Thymus (tissue), 11 donors: ENCODE measurements around the gene KIRREL3. TPM values are rescaled to one million over a fixed set of nuclear protein-coding genes. Genes with fewer than 3 reads are reported as not detected.
"Not testable (repeated sequence)": the region's sequence is repeated elsewhere in the genome, so short reads cannot be mapped to it uniquely, and the experiment has no call there.

Experiments used
- DNase-seq, 9 donors: peaks; one replicate each; pipeline ENCODE4 v3.0.0-alpha.2; 2013; ENCODE audit warnings: low spot score in 9 of 9, low read depth in 6 of 9, missing footprints in 1 of 9
- H3K27ac ChIP-seq, 2 donors: one replicate each; pipeline ENCODE4 v1.5.1; 2013; ENCODE audit warnings: control low read depth in 1 of 2, low read depth in 1 of 2, low read length in 1 of 2, mild to moderate bottlenecking in 1 of 2, moderate library complexity in 1 of 2
- H3K27me3 ChIP-seq, 2 donors: one replicate each; pipeline ENCODE4 v1.5.1; 2013; ENCODE audit warnings: low read length in 1 of 2; ENCODE audit not compliant: control insufficient read depth in 2 of 2, insufficient read depth in 1 of 2
- H3K36me3 ChIP-seq, 2 donors: one replicate each; pipeline ENCODE4 v1.5.1; 2013; ENCODE audit warnings: low read length in 1 of 2, mild to moderate bottlenecking in 1 of 2, moderate library complexity in 1 of 2; ENCODE audit not compliant: control insufficient read depth in 2 of 2, insufficient read depth in 2 of 2
- H3K4me1 ChIP-seq, 2 donors: one replicate each; pipeline ENCODE4 v1.5.1; 2013; ENCODE audit warnings: low read length in 2 of 2; ENCODE audit not compliant: control insufficient read depth in 2 of 2, insufficient read depth in 2 of 2
- H3K4me3 ChIP-seq, 2 donors: one replicate each; pipeline ENCODE4 v1.5.1; 2013; ENCODE audit warnings: low read length in 2 of 2, control low read depth in 1 of 2, mild to moderate bottlenecking in 1 of 2
- H3K9me3 ChIP-seq, 2 donors: one replicate each; pipeline ENCODE4 v1.5.1; 2013; ENCODE audit warnings: low read length in 1 of 2, mild to moderate bottlenecking in 1 of 2; ENCODE audit not compliant: control insufficient read depth in 2 of 2, insufficient read depth in 1 of 2
- WGBS: extraction: QIAGEN DNeasy Blood & Tissue Kit; methylation state at CpG from one replicate; pipeline ENCODE4 v1.1.7; 2013; 5-methylcytosine and 5-hydroxymethylcytosine counted together
- polyA plus RNA-seq: library from polyadenylated mRNA; stranded (reverse); fragments of 200-250 nt; gene quantifications from one replicate; pipeline ENCODE4 v1.2.3, GENCODE V29; 2013
- total RNA-seq: library from RNA; stranded (reverse); fragments of 120-200 nt; gene quantifications from one replicate; pipeline ENCODE4 v1.2.4, GENCODE V29; 2013
- donor health status: healthy.

The KIRREL3 gene
- total and polyA plus RNA-seq, 2 donors = 0.09 to 0.14 TPM

GRCh38 chr11:126374562-126375300 is 625.8 kb downstream of the KIRREL3 start:
- H3K4me3 ChIP-seq, DNase-seq, H3K9me3 ChIP-seq, H3K27ac ChIP-seq, H3K27me3 ChIP-seq, H3K36me3 ChIP-seq, H3K4me1 ChIP-seq: not testable (repeated sequence)
- WGBS = 98% methylated on average over 20 of the region's 28 CpGs

- H3K4me1 ChIP-seq, H3K36me3 ChIP-seq, DNase-seq, H3K27ac ChIP-seq, H3K27me3 ChIP-seq, H3K9me3 ChIP-seq, H3K4me3 ChIP-seq: not testable (repeated sequence)
- WGBS = 83% methylated on average over 12 of the region's 12 CpGs
Observed at GRCh38 chr11:126373389-126374066, 627.0 kb downstream of the KIRREL3 start.
